CD14-positive monocyte (primary cell): ENCODE data around the gene RPP14. TPM values are rescaled to one million over a fixed set of nuclear protein-coding genes. Genes with fewer than 3 reads are reported as not detected.
"Not testable (repeated sequence)": the region's sequence is repeated elsewhere in the genome, so short reads cannot be mapped to it uniquely, and the experiment has no call there.

Experiments
- DNase-seq, 3 donors: peaks; one replicate each; pipeline ENCODE4 v3.0.0-alpha.2; 2011 to 2022
- H2AFZ ChIP-seq: 2 replicates; pipeline ENCODE4 v1.6.0; 2012; ENCODE audit warnings: mild to moderate bottlenecking, low read depth, low read length, inconsistent platforms; ENCODE audit not compliant: insufficient read depth, poor library complexity, severe bottlenecking
- H3K27ac ChIP-seq, 2 donors: 1 replicate in 1 of 2; 2 replicates in 1 of 2; pipeline ENCODE4 v1.5.1; 2012 to 2013; ENCODE audit warnings: low read length in 2 of 2, control low read depth in 1 of 2, inconsistent platforms in 1 of 2, low read depth in 1 of 2, mild to moderate bottlenecking in 1 of 2
- H3K27me3 ChIP-seq, 2 donors: one replicate each; pipeline versions ENCODE4 v1.6.0 to v1.6.1; 2011 to 2013; ENCODE audit warnings: low read length in 2 of 2; ENCODE audit not compliant: control insufficient read depth in 2 of 2, insufficient read depth in 2 of 2
- H3K36me3 ChIP-seq, 2 donors: replicated peaks in 1 of 2; 1 replicate in 1 of 2; 2 replicates in 1 of 2; pipeline versions ENCODE4 v1.5.1 to v1.6.1; 2012 to 2013; ENCODE audit warnings: low read length in 2 of 2, control low read depth in 1 of 2, inconsistent platforms in 1 of 2, mild to moderate bottlenecking in 1 of 2; ENCODE audit not compliant: insufficient read depth in 2 of 2, control insufficient read depth in 1 of 2
- H3K4me1 ChIP-seq, 2 donors: 1 replicate in 1 of 2; 2 replicates in 1 of 2; pipeline versions ENCODE4 v1.5.1 to v1.6.1; 2012 to 2013; ENCODE audit warnings: low read length in 2 of 2, control low read depth in 1 of 2, inconsistent platforms in 1 of 2, mild to moderate bottlenecking in 1 of 2, moderate library complexity in 1 of 2; ENCODE audit not compliant: insufficient read depth in 2 of 2, control insufficient read depth in 1 of 2
- H3K4me2 ChIP-seq: replicated peaks from 2 replicates; pipeline ENCODE3; 2012; ENCODE audit warnings: low read length, moderate library complexity, mild to moderate bottlenecking; ENCODE audit not compliant: poor library complexity, severe bottlenecking; ENCODE audit errors: extremely low read depth
- H3K4me3 ChIP-seq, 3 experiments: fragments of 200-600 bp in 1 of 3; sonication (generic) in 1 of 3; replicated peaks in 1 of 3; 1 replicate in 2 of 3; 2 replicates in 1 of 3; pipeline ENCODE4 v1.5.1; 2011 to 2013; ENCODE audit warnings: low read length in 3 of 3, mild to moderate bottlenecking in 3 of 3, control low read depth in 2 of 3, low read depth in 2 of 3, inconsistent platforms in 1 of 3, moderate library complexity in 1 of 3
- H3K79me2 ChIP-seq: 2 replicates; pipeline ENCODE4 v1.6.0; 2012; ENCODE audit warnings: mild to moderate bottlenecking, control low read depth, inconsistent platforms, low read length, moderate library complexity; ENCODE audit not compliant: insufficient read depth
- H3K9ac ChIP-seq: 2 replicates; pipeline ENCODE4 v1.6.0; 2017; ENCODE audit warnings: low read length, mild to moderate bottlenecking; ENCODE audit not compliant: insufficient read depth, poor library complexity, severe bottlenecking
- H3K9me3 ChIP-seq, 2 donors: replicated peaks in 1 of 2; 1 replicate in 1 of 2; 2 replicates in 1 of 2; pipeline versions ENCODE4 v1.5.1 to v1.6.1; 2012 to 2013; ENCODE audit warnings: low read length in 2 of 2, control low read depth in 1 of 2; ENCODE audit not compliant: control insufficient read depth in 1 of 2, insufficient read depth in 1 of 2
- H4K20me1 ChIP-seq: 2 replicates; pipeline ENCODE4 v1.6.0; 2012; ENCODE audit warnings: mild to moderate bottlenecking, low read length, control low read depth, moderate library complexity; ENCODE audit not compliant: insufficient read depth
- H3K27ac Mint-ChIP-seq, 7 donors: one replicate each; pipeline ENCODE4 v1.8.0; 2020; ENCODE audit warnings: mild to moderate bottlenecking in 7 of 7, mixed read lengths in 7 of 7, moderate library complexity in 6 of 7, inconsistent platforms in 2 of 7
- H3K27me3 Mint-ChIP-seq, 3 donors: one replicate each; pipeline ENCODE4 v1.8.0; 2021 to 2022; ENCODE audit warnings: low read depth in 3 of 3, mild to moderate bottlenecking in 3 of 3, mixed read lengths in 3 of 3, moderate library complexity in 3 of 3, inconsistent platforms in 1 of 3
- H3K36me3 Mint-ChIP-seq, 2 donors: one replicate each; pipeline ENCODE4 v1.8.0; 2020; ENCODE audit warnings: mixed read lengths in 2 of 2, inconsistent platforms in 1 of 2, mild to moderate bottlenecking in 1 of 2
- H3K4me1 Mint-ChIP-seq: one replicate; pipeline ENCODE4 v1.8.0; 2020; ENCODE audit warnings: mild to moderate bottlenecking, mixed read lengths
- H3K4me3 Mint-ChIP-seq, 2 donors: one replicate each; pipeline ENCODE4 v1.8.0; 2020; ENCODE audit warnings: mild to moderate bottlenecking in 2 of 2, mixed read lengths in 2 of 2, moderate library complexity in 1 of 2
- H3K9me3 Mint-ChIP-seq, 7 donors: one replicate each; pipeline ENCODE4 v1.8.0; 2020 to 2022; ENCODE audit warnings: mixed read lengths in 7 of 7, mild to moderate bottlenecking in 6 of 7, moderate library complexity in 6 of 7, inconsistent platforms in 2 of 7
- WGBS: methylation state at CpG from one replicate; pipeline ENCODE4 v1.1.5; 2013; ENCODE audit warnings: missing lambda C conversion rate; ENCODE audit not compliant: insufficient coverage; 5-methylcytosine and 5-hydroxymethylcytosine counted together
- intact Hi-C, 2 donors: fragments of 100-400 bp; cut with micrococcal nuclease; formaldehyde crosslinking; loops; one replicate each; pipeline versions ENCODE4 v1.15.0 to v1.15.1; 2023
- polyA plus RNA-seq, 3 donors: library from polyadenylated mRNA; depleted of rRNA in 1 of 3; unstranded in 2 of 3; stranded (reverse) in 1 of 3; fragments of 300-500 nt in 2 of 3; fragments of >200 nt in 1 of 3; fragmentation: Illumina TruSeq in 2 of 3; gene quantifications; 1 replicate in 2 of 3; 2 replicates in 1 of 3; pipeline ENCODE4 v1.2.3, GENCODE V29; 2012 to 2021
- TF ChIP-seq, protein P1 (sequence below): fragments of 200-600 bp; IDR thresholded peaks from one replicate; pipeline ENCODE4 v1.8.0; 2022; ENCODE audit warnings: antibody characterized with exemption, mild to moderate bottlenecking

RPP14 gene
- polyA plus RNA-seq, 3 donors = 3.5 to 8.8 (median 6.6) TPM

GRCh38 chr3:58288011-58288728, 17.9 kb upstream of the RPP14 start:
- TF ChIP-seq, protein P1, sequence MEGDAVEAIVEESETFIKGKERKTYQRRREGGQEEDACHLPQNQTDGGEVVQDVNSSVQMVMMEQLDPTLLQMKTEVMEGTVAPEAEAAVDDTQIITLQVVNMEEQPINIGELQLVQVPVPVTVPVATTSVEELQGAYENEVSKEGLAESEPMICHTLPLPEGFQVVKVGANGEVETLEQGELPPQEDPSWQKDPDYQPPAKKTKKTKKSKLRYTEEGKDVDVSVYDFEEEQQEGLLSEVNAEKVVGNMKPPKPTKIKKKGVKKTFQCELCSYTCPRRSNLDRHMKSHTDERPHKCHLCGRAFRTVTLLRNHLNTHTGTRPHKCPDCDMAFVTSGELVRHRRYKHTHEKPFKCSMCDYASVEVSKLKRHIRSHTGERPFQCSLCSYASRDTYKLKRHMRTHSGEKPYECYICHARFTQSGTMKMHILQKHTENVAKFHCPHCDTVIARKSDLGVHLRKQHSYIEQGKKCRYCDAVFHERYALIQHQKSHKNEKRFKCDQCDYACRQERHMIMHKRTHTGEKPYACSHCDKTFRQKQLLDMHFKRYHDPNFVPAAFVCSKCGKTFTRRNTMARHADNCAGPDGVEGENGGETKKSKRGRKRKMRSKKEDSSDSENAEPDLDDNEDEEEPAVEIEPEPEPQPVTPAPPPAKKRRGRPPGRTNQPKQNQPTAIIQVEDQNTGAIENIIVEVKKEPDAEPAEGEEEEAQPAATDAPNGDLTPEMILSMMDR = no peak

DNA sequence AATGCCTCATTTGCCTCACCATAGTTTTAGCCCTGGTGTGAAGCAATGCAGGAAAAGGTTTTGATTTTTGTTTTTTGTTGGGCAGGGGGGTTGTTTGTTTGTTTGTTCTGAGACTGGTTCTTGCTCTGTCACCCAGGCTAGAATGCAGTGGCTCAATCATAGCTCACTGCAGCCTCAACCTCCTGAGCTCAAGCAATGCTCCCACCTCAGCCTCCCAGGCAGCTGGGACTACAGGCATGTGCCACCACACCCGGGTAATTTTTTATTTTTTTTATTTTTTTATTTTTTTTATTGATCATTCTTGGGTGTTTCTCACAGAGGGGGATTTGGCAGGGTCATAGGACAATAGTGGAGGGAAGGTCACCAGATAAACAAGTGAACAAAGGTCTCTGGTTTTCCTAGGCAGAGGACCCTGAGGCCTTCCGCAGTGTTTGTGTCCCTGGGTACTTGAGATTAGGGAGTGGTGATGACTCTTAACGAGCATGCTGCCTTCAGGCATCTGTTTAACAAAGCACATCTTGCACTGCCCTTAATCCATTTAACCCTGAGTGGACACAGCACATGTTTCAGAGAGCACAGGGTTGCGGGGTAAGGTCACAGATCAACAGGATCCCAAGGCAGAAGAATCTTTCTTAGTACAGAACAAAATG, 17.0 kb upstream of the RPP14 start:
- H3K9me3 Mint-ChIP-seq, H3K4me3 ChIP-seq, DNase-seq, H3K27me3 Mint-ChIP-seq, H4K20me1 ChIP-seq, H3K79me2 ChIP-seq, H3K4me2 ChIP-seq, H3K9ac ChIP-seq, intact Hi-C loops, H3K4me3 Mint-ChIP-seq, H3K4me1 ChIP-seq, H3K4me1 Mint-ChIP-seq, H3K27me3 ChIP-seq, H3K9me3 ChIP-seq, H2AFZ ChIP-seq, H3K27ac ChIP-seq: not testable (repeated sequence)
- peak overlapping the region in 1 of 7 donors; percentile 71 for H3K27ac Mint-ChIP-seq
- H3K36me3 Mint-ChIP-seq = peaks cover 37 to 40% of the 10 kb centered on the region in 2 donors
- WGBS = no CpG with 5 or more reads among the region's 4 CpGs
- H3K36me3 ChIP-seq = peaks cover 33 to 39% of the 10 kb centered on the region in 2 donors

More at GRCh38 chr3:58288011-58288728, 17.9 kb upstream of the RPP14 start:
- Mint-ChIP-seq H3K4me1 (no peaks in the 10 kb centered on the region), H3K27me3 (peaks cover 0 to under 1% (median 0%) of the 10 kb centered on the region in 3 donors), H3K9me3 (no peaks in the 10 kb centered on the region), H3K27ac (no peak overlapping the region), H3K36me3 (peaks cover 36 to 45% of the 10 kb centered on the region in 2 donors), H3K4me3 (no peak overlapping the region)
- no peak overlapping the region for H2AFZ ChIP-seq
- H3K9me3 ChIP-seq = no peaks in the 10 kb centered on the region
- H3K4me3 ChIP-seq = no peak overlapping the region
- intact Hi-C loops = no loop called here
- H3K4me1 ChIP-seq = no peaks in the 10 kb centered on the region
- H3K4me2 ChIP-seq = no peak overlapping the region
- no peaks in the 10 kb centered on the region for H3K27me3 ChIP-seq
- H3K27ac ChIP-seq = no peak overlapping the region
- no peak for DNase-seq
- 92% methylated on average over 2 of the region's 4 CpGs for WGBS
- no peaks in the 10 kb centered on the region for H4K20me1 ChIP-seq
- no peak overlapping the region for H3K9ac ChIP-seq
- H3K36me3 ChIP-seq = peaks cover 36 to 41% of the 10 kb centered on the region in 2 donors
- H3K79me2 ChIP-seq = no peaks in the 10 kb centered on the region

DNA sequence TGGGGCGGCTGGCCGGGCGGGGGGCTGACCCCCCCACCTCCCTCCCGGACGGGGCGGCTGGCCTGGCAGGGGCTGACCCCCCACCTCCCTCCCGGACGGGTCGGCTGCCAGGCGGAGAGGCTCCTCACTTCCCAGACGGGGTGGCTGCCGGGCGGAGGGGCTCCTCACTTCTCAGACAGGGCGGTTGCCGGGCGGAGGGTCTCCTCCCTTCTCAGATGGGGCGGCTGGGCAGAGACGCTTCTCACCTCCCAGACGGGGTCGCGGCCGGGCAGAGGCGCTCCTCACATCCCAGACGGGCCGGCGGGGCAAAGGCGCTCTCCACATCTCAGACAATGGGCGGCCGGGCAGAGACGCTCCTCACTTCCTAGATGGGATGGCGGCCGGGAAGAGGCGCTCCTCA, 15.6 kb upstream of the RPP14 start:
- H2AFZ ChIP-seq, H3K9me3 Mint-ChIP-seq, H3K27ac ChIP-seq, H3K27me3 Mint-ChIP-seq, H3K27me3 ChIP-seq, H3K4me3 ChIP-seq, H3K4me1 Mint-ChIP-seq, H4K20me1 ChIP-seq, H3K4me2 ChIP-seq, H3K27ac Mint-ChIP-seq, H3K9ac ChIP-seq, intact Hi-C loops, DNase-seq, H3K9me3 ChIP-seq, H3K4me3 Mint-ChIP-seq, H3K79me2 ChIP-seq, H3K4me1 ChIP-seq: not testable (repeated sequence)
- peaks cover 30 to 34% of the 10 kb centered on the region in 2 donors for H3K36me3 Mint-ChIP-seq
- H3K36me3 ChIP-seq = peaks cover 22 to 32% of the 10 kb centered on the region in 2 donors
- no CpG with 5 or more reads among the region's 33 CpGs for WGBS
